BE2C (cell line): ENCODE results near the gene NCAN.

ENCODE experiments used
- DNase-seq: peaks from one replicate; pipeline ENCODE4 v3.0.0-alpha.2; 2020
- H3K27me3 ChIP-seq: fragments of 250-450 bp; sonication (Bioruptor Pico); 2 replicates; pipeline ENCODE4 v1.5.1; 2020; ENCODE audit warnings: mild to moderate bottlenecking
- H3K36me3 ChIP-seq: fragments of 250-450 bp; sonication (Bioruptor Pico); 2 replicates; pipeline ENCODE4 v1.5.1; 2020; ENCODE audit warnings: mild to moderate bottlenecking
- H3K4me1 ChIP-seq: fragments of 250-450 bp; sonication (Bioruptor Pico); 2 replicates; pipeline ENCODE4 v1.5.1; 2020
- H3K4me3 ChIP-seq: 2 replicates; pipeline ENCODE4 v1.5.1; 2011; ENCODE audit warnings: low read depth, low read length
- H3K9me3 ChIP-seq: fragments of 250-450 bp; sonication (Bioruptor Pico); 2 replicates; pipeline ENCODE4 v1.5.1; 2020
- TF ChIP-seq, protein P1 (sequence below): IDR thresholded peaks from 2 replicates; pipeline ENCODE4 v1.5.1; 2012; ENCODE audit warnings: mild to moderate bottlenecking, low read depth, low read length

NCAN gene

DNA sequence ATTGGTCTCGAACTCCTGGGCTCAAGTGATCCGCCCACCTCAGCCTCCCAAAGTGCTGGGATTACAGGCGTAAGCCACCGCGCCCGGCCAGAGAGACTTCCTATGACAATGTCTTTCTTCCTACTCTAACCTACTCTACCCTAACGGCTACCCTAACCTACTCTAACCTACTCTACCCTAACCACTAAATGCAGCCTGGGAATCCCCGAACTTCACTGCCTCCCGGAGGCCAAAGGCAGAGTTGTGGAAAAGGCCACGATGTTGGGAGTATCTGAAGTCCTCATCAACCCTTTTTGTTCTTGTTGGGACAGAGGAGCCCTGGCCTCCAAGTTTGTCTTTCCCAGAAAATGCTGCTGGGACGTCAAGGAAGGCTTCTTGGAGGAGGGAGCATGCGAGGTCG is 7.6 kb upstream of the NCAN start:
- Histone ChIP-seq H3K4me3 (no peak overlapping the region), H3K4me1 (no peaks in the 10 kb centered on the region), H3K36me3 (no peaks in the 10 kb centered on the region; the same call in 1 of the 2 replicates), H3K9me3 (no peaks in the 10 kb centered on the region), H3K27me3 (peaks cover 5% of the 10 kb centered on the region; the same call in 1 of the 2 replicates)
- TF ChIP-seq, protein P1, sequence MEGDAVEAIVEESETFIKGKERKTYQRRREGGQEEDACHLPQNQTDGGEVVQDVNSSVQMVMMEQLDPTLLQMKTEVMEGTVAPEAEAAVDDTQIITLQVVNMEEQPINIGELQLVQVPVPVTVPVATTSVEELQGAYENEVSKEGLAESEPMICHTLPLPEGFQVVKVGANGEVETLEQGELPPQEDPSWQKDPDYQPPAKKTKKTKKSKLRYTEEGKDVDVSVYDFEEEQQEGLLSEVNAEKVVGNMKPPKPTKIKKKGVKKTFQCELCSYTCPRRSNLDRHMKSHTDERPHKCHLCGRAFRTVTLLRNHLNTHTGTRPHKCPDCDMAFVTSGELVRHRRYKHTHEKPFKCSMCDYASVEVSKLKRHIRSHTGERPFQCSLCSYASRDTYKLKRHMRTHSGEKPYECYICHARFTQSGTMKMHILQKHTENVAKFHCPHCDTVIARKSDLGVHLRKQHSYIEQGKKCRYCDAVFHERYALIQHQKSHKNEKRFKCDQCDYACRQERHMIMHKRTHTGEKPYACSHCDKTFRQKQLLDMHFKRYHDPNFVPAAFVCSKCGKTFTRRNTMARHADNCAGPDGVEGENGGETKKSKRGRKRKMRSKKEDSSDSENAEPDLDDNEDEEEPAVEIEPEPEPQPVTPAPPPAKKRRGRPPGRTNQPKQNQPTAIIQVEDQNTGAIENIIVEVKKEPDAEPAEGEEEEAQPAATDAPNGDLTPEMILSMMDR = no peak
- no peak for DNase-seq

DNA sequence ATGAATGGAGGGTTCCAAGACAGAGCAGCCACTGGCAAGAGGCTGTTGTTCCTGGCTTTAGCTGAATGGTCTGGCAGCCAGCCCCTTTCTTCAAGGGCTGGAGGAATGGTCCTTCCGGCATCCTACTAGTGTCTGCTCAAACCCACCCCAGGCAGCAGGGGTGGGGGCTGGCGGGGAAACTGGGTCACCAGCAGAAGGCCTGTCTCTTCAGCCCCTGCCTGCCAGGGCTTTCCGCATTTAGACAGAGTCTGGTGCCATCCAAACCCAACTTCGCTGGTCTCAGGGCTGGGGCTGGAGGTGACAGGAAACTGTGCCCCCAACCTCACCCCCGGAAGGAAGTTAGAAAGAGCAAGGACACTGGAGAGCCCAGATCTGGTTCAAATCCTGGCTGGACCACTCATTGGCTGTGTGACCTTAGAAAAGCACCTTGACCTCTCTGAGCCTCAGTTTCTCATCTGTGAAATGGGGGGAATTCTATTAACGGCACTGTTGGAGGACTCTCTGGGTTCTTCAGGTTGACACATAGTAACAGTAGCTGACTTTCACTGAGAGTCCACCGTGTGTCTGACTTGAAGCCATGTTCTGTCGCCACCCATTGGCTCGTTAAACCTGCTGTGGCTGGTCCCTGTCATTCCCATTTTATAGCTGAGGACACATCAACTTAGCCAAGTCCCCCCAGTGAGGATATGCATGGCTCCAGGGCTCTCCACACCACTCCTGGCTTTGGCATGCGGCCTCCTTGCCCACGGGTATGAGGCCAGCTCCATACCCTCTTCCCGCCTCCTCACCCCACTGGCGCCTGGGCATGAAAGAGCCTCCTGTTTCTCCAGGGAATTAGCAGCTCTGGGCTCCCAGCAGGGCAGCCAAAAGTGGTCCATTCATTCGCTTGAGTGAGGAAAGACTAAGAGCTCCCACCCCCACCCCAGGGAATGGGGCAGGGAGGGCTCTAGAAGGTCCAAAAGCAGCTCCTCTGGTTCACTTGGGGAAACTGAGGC is 6.0 kb upstream of the NCAN start:
- no peaks in the 10 kb centered on the region; the same call in 1 of the 2 replicates for H3K36me3 ChIP-seq
- H3K9me3 ChIP-seq = no peaks in the 10 kb centered on the region
- no peak for DNase-seq
- no peaks in the 10 kb centered on the region for H3K4me1 ChIP-seq
- TF ChIP-seq, protein P1 = no peak
- no peak overlapping the region for H3K4me3 ChIP-seq
- H3K27me3 ChIP-seq = peaks cover 5% of the 10 kb centered on the region; the same call in 1 of the 2 replicates

DNA sequence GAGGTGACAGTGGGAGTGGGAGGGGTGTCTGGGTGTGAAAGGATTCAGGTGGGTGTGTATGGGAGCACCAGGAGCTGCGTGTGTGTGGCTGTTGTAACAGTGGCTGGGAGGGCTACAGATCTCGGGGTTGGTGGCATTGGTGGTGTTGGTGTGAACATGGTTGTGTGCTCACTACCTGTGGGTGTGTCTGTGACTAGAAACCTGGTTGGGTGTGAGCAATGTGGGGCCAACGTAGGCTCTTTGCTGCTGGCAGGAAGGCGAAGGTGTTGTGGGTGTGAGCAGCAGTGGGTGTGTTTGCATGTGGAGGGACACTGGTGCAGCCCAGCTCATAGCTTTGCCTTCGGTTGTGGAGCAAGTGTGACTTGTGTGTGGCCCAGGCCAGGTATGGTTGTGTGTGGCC is 4.8 kb upstream of the NCAN start:
- Histone ChIP-seq H3K4me1 (no peaks in the 10 kb centered on the region), H3K36me3 (no peaks in the 10 kb centered on the region), H3K9me3 (no peaks in the 10 kb centered on the region), H3K4me3 (no peak overlapping the region), H3K27me3 (peaks cover 14% of the 10 kb centered on the region)
- DNase-seq = no peak
- TF ChIP-seq, protein P1 = no peak

DNA sequence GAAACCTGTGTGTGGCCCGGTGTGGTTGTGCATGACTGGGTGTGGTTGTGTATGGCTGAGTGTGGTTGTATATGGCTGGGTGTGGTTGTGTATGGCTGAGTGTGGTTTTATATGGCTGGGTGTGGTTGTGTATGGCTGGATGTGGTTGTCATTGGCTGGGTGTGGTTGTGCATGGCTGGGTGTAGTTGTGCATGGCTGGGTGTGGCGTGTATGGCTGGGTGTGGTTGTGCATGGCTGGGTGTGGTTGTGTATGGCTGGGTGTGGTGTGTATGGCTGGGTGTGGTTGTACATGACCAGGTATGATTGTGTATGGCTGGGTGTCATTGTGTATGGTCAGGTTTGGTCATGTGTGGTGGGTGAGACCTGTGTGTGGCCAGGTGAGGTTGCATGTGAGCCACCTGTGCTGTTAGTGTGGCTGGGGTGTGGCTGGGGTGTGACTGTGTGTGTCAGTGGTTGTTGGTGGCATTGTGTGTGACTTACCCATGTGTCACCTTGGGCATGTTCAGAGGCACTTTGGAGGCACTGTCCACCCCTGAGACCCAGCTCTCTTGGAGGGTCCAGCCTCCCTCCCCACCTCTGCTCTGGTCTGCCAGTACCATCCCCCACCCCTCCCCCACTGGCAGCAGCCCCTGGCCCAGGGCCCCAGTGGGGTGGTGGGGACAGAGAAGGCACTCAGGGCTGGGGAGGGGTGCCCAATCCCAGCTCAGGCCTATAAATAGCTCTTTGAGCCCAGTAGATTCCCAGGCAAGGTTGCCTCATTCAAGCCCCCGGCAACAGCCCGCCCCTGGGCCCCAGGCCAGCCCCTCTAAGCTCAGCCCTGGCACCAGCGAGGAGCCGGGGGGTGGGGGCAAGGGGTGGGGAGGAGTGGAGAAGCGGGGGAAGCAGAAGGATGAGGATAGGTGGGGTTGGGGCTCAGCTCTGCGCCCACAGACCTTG is 3.9 kb upstream of the NCAN start:
- H3K4me1 ChIP-seq = no peaks in the 10 kb centered on the region
- H3K27me3 ChIP-seq = peaks cover 23% of the 10 kb centered on the region
- H3K9me3 ChIP-seq = no peaks in the 10 kb centered on the region
- no peak for DNase-seq
- no peak overlapping the region for H3K4me3 ChIP-seq
- TF ChIP-seq, protein P1 = no peak
- H3K36me3 ChIP-seq = no peaks in the 10 kb centered on the region

DNA sequence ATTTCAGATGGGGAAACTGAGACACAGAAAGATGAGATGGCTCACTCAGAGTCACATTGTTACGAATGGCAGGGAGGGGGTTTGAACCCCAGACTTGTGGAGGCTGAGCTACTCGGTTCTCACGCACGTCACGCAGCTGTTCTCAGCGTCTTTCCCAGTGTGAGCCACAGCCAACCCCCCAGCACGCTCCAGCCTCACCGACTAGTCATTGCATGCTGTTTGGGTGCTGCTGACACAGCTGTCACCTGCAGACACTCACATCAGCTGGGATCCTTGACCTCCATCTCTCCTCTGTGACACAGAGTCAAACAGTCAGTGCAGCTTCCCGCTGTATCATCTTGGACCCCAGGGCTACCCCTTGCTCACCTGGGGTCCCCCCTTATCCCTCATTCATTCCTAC is 2.4 kb upstream of the NCAN start:
- H3K9me3 ChIP-seq = no peaks in the 10 kb centered on the region
- H3K4me3 ChIP-seq = no peak overlapping the region
- H3K36me3 ChIP-seq = no peaks in the 10 kb centered on the region
- peaks cover 34% of the 10 kb centered on the region for H3K27me3 ChIP-seq
- DNase-seq = no peak
- no peaks in the 10 kb centered on the region for H3K4me1 ChIP-seq
- TF ChIP-seq, protein P1 = no peak
